Gastroesophageal sphincter (tissue), 3 donors: ENCODE results near the gene UBR3.

Experiments used
- CTCF ChIP-seq, 4 experiments: fragments of 200-600 bp in 2 of 4; fragments of 450-650 bp in 2 of 4; sonication (generic) in 1 of 4; IDR thresholded peaks; one replicate each; pipeline ENCODE4 v1.5.1; 2017 to 2019; ENCODE audit warnings: antibody characterized with exemption in 4 of 4, mild to moderate bottlenecking in 2 of 4, moderate library complexity in 2 of 4
- POLR2A ChIP-seq, 2 donors: fragments of 450-650 bp; IDR thresholded peaks; one replicate each; pipeline ENCODE4 v1.6.1; 2017; ENCODE audit warnings: antibody characterized with exemption in 2 of 2, mild to moderate bottlenecking in 2 of 2, moderate library complexity in 1 of 2

DNA sequence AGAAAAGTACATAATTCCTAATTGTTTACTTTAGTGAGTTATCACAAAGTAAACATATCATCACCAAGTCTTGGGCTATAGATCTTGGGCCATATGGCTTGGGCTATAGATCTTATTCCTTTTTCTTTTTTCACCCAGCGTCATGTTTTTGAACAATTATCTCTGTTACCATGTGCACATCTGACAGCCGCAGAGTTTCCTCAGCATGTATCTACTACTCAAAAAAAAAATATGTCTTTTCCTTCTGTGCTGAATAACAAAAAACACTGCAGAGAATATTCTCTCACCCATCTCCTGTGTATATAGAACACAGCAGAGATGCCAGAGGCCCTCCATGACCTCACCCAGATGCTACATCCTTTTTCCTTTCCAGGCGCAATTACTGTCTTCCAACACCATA is 274.5 kb downstream of the UBR3 start:
- no peak for TF ChIP-seq CTCF (IDR thresholded peaks at IDR 0.05)
- TF ChIP-seq POLR2A (IDR thresholded peaks at IDR 0.05) = no peak
